ENCODE results near the gene EVI2A. TPM values are rescaled to one million over a fixed set of nuclear protein-coding genes. Genes with fewer than 3 reads are reported as not detected.
A peak's percentile ranks its signal among the peaks of the same experiment; 100 is the strongest.

Gene EVI2A
- total RNA-seq, 2 donors from 2014 or later = 2.1 to 9.0 TPM

DNA sequence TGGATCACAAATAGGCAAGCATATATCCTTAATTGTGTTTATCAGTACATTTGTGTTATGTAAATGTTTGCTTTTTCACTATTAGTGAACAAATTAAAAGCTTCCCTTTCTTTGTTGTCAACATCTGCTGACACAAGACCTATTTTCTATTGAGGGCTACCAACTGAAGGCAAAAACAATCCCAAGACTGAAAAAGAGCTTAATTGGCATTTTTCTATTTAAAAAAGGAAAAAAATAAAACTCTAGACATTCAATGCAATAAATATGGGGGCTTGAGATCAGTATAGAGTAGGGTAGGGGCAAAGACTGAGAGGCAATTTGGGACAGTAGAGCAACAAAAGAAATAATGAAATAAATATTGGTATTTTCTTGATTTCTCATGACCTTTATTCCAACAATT, 48.6 kb downstream of the EVI2A start:
- no peak for DNase-seq (ENCODE audit: low spot score)
- no peaks in the 10 kb centered on the region for H3K27me3 ChIP-seq
- TF ChIP-seq, protein P1, sequence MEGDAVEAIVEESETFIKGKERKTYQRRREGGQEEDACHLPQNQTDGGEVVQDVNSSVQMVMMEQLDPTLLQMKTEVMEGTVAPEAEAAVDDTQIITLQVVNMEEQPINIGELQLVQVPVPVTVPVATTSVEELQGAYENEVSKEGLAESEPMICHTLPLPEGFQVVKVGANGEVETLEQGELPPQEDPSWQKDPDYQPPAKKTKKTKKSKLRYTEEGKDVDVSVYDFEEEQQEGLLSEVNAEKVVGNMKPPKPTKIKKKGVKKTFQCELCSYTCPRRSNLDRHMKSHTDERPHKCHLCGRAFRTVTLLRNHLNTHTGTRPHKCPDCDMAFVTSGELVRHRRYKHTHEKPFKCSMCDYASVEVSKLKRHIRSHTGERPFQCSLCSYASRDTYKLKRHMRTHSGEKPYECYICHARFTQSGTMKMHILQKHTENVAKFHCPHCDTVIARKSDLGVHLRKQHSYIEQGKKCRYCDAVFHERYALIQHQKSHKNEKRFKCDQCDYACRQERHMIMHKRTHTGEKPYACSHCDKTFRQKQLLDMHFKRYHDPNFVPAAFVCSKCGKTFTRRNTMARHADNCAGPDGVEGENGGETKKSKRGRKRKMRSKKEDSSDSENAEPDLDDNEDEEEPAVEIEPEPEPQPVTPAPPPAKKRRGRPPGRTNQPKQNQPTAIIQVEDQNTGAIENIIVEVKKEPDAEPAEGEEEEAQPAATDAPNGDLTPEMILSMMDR (IDR thresholded peaks at IDR 0.05) = no peak
- peaks cover 0 to 49% of the 10 kb centered on the region in 2 donors for H3K4me1 ChIP-seq
- no peaks in the 10 kb centered on the region for H3K9me3 ChIP-seq
- H3K27ac ChIP-seq = no peak overlapping the region
- H3K4me3 ChIP-seq = no peak overlapping the region
- H3K36me3 ChIP-seq = peaks cover 7% of the 10 kb centered on the region

DNA sequence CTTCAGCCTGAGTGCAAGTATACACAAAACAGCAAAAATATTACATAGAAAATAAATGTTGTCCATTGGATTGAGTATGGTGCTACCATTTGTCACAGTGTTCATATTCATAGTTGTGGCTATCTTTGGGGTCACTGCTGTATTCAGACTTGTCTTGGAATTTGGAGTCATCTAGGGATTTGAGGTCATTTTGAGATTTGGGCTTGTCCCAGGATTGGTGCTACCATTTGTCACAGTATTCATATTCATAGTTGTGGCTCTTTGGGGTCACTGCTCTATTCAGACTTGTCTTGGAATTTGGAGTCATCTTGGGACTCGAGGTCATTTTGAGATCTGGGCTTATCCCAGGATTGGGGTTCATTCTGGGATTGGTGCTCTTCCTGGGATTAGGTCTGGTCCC, 49.2 kb downstream of the EVI2A start:
- H3K36me3 ChIP-seq = peaks cover 1% of the 10 kb centered on the region
- TF ChIP-seq, protein P1 (IDR thresholded peaks at IDR 0.05) = no peak
- H3K4me1 ChIP-seq = peaks cover 0 to 49% of the 10 kb centered on the region in 2 donors
- H3K27me3 ChIP-seq = no peaks in the 10 kb centered on the region
- H3K4me3 ChIP-seq = no peak overlapping the region
- no peak for DNase-seq (ENCODE audit: low spot score)
- H3K27ac ChIP-seq = no peak overlapping the region
- H3K9me3 ChIP-seq = no peaks in the 10 kb centered on the region

DNA sequence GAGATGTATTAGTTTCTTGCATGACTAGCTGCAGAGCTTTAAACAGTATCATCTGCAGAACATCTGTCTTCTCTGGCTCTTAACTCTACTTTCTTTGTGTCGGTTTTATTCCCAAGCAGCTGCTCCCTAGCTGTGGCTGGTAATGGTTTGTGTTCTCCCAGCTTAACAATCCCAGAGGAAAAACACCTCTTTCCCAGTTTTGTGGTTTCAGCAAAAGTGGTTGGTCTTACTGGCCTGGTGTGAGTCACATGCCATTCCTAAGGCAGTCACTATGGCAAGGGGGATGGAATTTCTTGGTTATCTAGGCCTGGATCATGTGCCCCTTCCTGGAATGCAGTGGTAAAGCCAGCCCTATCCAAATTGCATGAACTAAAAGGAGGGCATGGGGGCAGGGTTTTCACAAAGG, 51.8 kb downstream of the EVI2A start:
- no peaks in the 10 kb centered on the region for H3K9me3 ChIP-seq
- H3K4me1 ChIP-seq = peaks cover 0 to 40% of the 10 kb centered on the region in 2 donors
- peaks cover 11% of the 10 kb centered on the region for H3K36me3 ChIP-seq
- no peak for DNase-seq (ENCODE audit: low spot score)
- peak overlapping the region in 1 of 2 donors; percentile 42 for H3K27ac ChIP-seq
- H3K27me3 ChIP-seq = no peaks in the 10 kb centered on the region
- TF ChIP-seq, protein P1 (IDR thresholded peaks at IDR 0.05) = no peak
- H3K4me3 ChIP-seq = no peak overlapping the region

GRCh38 chr17:31269036-31269577, 52.3 kb downstream of the EVI2A start:
- Histone ChIP-seq H3K4me1 (peaks cover 0 to 35% of the 10 kb centered on the region in 2 donors), H3K9me3 (no peaks in the 10 kb centered on the region), H3K36me3 (peaks cover 13% of the 10 kb centered on the region), H3K27ac (peak overlapping the region in 1 of 2 donors; percentile 42), H3K27me3 (no peaks in the 10 kb centered on the region), H3K4me3 (no peak overlapping the region)
- DNase-seq (ENCODE audit: low spot score) = no peak
- TF ChIP-seq, protein P1 (IDR thresholded peaks at IDR 0.05) = no peak

Other genes starting within 250 kb of the EVI2A start
- gene NF1, start 226.6 kb downstream of the EVI2A start, total RNA-seq = 10 to 100 TPM; 47.5 to 51.4 TPM
- gene OMG, start 24.4 kb downstream of the EVI2A start, total RNA-seq = under 1 TPM; 0.47 to 0.74 TPM
- gene EVI2B, start 7.6 kb downstream of the EVI2A start, total RNA-seq = 10 to 100 TPM in 1 of 2 donors, 1 to 10 TPM in 1; 5.6 to 11.3 TPM
- 1 to 10 TPM; 4.4 to 7.2 TPM for gene RAB11FIP4, start 70.1 kb upstream of the EVI2A start, total RNA-seq

Measured in right atrium auricular region (tissue), 2 donors.